Endodermal cell (in vitro differentiated cells): ENCODE measurements around the gene SLC35E3. TPM values are rescaled to one million over a fixed set of nuclear protein-coding genes. Genes with fewer than 3 reads are reported as not detected.

Source experiments
- DNase-seq: peaks from one replicate; pipeline ENCODE4 v3.0.0-alpha.2; 2017
- H3K27ac ChIP-seq: 2 replicates; pipeline ENCODE4 v1.5.1; 2013; ENCODE audit warnings: mild to moderate bottlenecking, low read depth, low read length, moderate library complexity
- H3K27me3 ChIP-seq: 2 replicates; pipeline ENCODE4 v1.6.1; 2013; ENCODE audit warnings: mild to moderate bottlenecking, low read length, moderate library complexity; ENCODE audit not compliant: insufficient read depth, control insufficient read depth, poor library complexity, severe bottlenecking
- H3K36me3 ChIP-seq: 2 replicates; pipeline ENCODE4 v1.7.0; 2013; ENCODE audit warnings: mild to moderate bottlenecking, low read length, moderate library complexity; ENCODE audit not compliant: control insufficient read depth, insufficient read depth
- H3K4me1 ChIP-seq: one replicate; pipeline ENCODE4 v1.7.0; 2013; ENCODE audit warnings: low read length; ENCODE audit not compliant: control insufficient read depth, insufficient read depth
- H3K4me3 ChIP-seq: 2 replicates; pipeline ENCODE4 v1.5.1; 2013; ENCODE audit warnings: mild to moderate bottlenecking, low read length, moderate library complexity
- H3K9ac ChIP-seq: 2 replicates; pipeline ENCODE4 v1.6.1; 2013; ENCODE audit warnings: mild to moderate bottlenecking, low read length, moderate library complexity; ENCODE audit not compliant: poor library complexity, severe bottlenecking; ENCODE audit errors: extremely low read depth
- H3K9me3 ChIP-seq: 2 replicates; pipeline ENCODE4 v1.6.1; 2013; ENCODE audit warnings: mild to moderate bottlenecking, low read length, moderate library complexity; ENCODE audit not compliant: control insufficient read depth
- H3K27ac Mint-ChIP-seq: 2 replicates; pipeline ENCODE4 v1.8.0; 2020; ENCODE audit warnings: mixed read lengths
- H3K27me3 Mint-ChIP-seq: 2 replicates; pipeline ENCODE4 v1.8.0; 2021; ENCODE audit warnings: mild to moderate bottlenecking, mixed read lengths; ENCODE audit not compliant: insufficient read depth
- H3K36me3 Mint-ChIP-seq: 2 replicates; pipeline ENCODE4 v1.8.0; 2020; ENCODE audit warnings: low read depth, mixed read lengths
- H3K4me1 Mint-ChIP-seq: 2 replicates; pipeline ENCODE4 v1.8.0; 2020; ENCODE audit warnings: mixed read lengths
- H3K4me3 Mint-ChIP-seq: 2 replicates; pipeline ENCODE4 v1.8.0; 2020; ENCODE audit warnings: mild to moderate bottlenecking, moderate library complexity, mixed read lengths
- H3K9me3 Mint-ChIP-seq: 2 replicates; pipeline ENCODE4 v1.8.0; 2020; ENCODE audit warnings: mild to moderate bottlenecking, mixed read lengths
- WGBS, 2 experiments: methylation state at CpG; one replicate each; pipeline versions ENCODE4 v1.1.5 to v1.1.7; 2013; ENCODE audit warnings: missing lambda C conversion rate in 2 of 2, mixed read lengths in 1 of 2; ENCODE audit not compliant: insufficient coverage in 1 of 2, insufficient read length in 1 of 2; 5-methylcytosine and 5-hydroxymethylcytosine counted together
- total RNA-seq, 2 donors: library from RNA; stranded (reverse); fragmentation: NEBNext Ultra II Directional in 1 of 2; extraction: Animal tissue kit (Norgen Biotek cat#: 25700) in 1 of 2; gene quantifications; 2 replicates in 1 of 2; 3 replicates in 1 of 2; pipeline ENCODE4 v1.2.1, GENCODE V29; 2021
- TF ChIP-seq, protein P1 (sequence below): fragments of 200-600 bp; sonication (generic); conservative IDR thresholded peaks from 2 replicates; pipeline ENCODE4 v1.5.0; 2021; ENCODE audit warnings: antibody characterized with exemption, mild to moderate bottlenecking

SLC35E3 gene
- total RNA-seq, 2 donors from 2014 or later: 12.6 to 12.7 TPM

DNA sequence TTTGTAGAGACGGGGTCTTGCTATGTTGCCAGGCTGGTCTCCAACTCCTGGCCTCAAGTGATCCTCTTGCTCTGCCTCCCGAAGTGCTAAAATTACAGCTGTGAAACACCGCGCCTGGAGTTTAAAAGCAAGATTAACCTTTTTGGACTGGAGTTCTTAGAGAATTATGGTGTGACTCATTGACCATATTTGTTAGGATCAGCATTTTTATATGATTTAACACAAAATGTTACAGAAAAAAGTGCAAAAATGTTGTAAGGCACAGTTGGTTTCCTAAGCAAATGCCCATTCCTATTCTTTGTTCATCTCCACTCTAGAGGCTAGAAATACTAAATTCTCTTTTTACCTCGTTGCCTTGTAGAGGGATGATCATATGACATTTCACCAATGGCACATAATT is 27.6 kb downstream of the SLC35E3 start:
- DNase-seq: no peak
- H3K4me3 ChIP-seq: no peak overlapping the region
- H3K9me3 Mint-ChIP-seq: no peaks in the 10 kb centered on the region
- no peaks in the 10 kb centered on the region for H3K36me3 ChIP-seq
- no peaks in the 10 kb centered on the region for H3K9me3 ChIP-seq
- TF ChIP-seq, protein P1, sequence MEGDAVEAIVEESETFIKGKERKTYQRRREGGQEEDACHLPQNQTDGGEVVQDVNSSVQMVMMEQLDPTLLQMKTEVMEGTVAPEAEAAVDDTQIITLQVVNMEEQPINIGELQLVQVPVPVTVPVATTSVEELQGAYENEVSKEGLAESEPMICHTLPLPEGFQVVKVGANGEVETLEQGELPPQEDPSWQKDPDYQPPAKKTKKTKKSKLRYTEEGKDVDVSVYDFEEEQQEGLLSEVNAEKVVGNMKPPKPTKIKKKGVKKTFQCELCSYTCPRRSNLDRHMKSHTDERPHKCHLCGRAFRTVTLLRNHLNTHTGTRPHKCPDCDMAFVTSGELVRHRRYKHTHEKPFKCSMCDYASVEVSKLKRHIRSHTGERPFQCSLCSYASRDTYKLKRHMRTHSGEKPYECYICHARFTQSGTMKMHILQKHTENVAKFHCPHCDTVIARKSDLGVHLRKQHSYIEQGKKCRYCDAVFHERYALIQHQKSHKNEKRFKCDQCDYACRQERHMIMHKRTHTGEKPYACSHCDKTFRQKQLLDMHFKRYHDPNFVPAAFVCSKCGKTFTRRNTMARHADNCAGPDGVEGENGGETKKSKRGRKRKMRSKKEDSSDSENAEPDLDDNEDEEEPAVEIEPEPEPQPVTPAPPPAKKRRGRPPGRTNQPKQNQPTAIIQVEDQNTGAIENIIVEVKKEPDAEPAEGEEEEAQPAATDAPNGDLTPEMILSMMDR: no peak
- 95 to 100% methylated on average over 1 to 5 of the region's 5 CpGs for WGBS, 2 experiments
- no peak overlapping the region for H3K9ac ChIP-seq
- H3K36me3 Mint-ChIP-seq: no peaks in the 10 kb centered on the region
- H3K27ac ChIP-seq: no peak overlapping the region
- no peaks in the 10 kb centered on the region for H3K4me1 Mint-ChIP-seq
- H3K27me3 Mint-ChIP-seq: no peaks in the 10 kb centered on the region
- no peaks in the 10 kb centered on the region for H3K27me3 ChIP-seq
- H3K4me3 Mint-ChIP-seq: no peak overlapping the region
- H3K4me1 ChIP-seq: no peaks in the 10 kb centered on the region
- H3K27ac Mint-ChIP-seq: no peak overlapping the region

- Histone ChIP-seq H3K9ac (no peak overlapping the region), H3K27ac (no peak overlapping the region), H3K4me1 (no peaks in the 10 kb centered on the region), H3K9me3 (no peaks in the 10 kb centered on the region), H3K4me3 (no peak overlapping the region), H3K27me3 (no peaks in the 10 kb centered on the region), H3K36me3 (no peaks in the 10 kb centered on the region)
- TF ChIP-seq, protein P1: no peak
- H3K4me1 Mint-ChIP-seq: no peaks in the 10 kb centered on the region
- H3K27ac Mint-ChIP-seq: no peak overlapping the region
- H3K4me3 Mint-ChIP-seq: no peak overlapping the region
- no peaks in the 10 kb centered on the region for H3K27me3 Mint-ChIP-seq
- H3K36me3 Mint-ChIP-seq: no peaks in the 10 kb centered on the region
- 92 to 94% methylated on average over 7 of the region's 7 CpGs for WGBS, 2 experiments
- no peaks in the 10 kb centered on the region for H3K9me3 Mint-ChIP-seq
- no peak for DNase-seq
Measured at GRCh38 chr12:68775121-68775630, 29.2 kb downstream of the SLC35E3 start.

DNA sequence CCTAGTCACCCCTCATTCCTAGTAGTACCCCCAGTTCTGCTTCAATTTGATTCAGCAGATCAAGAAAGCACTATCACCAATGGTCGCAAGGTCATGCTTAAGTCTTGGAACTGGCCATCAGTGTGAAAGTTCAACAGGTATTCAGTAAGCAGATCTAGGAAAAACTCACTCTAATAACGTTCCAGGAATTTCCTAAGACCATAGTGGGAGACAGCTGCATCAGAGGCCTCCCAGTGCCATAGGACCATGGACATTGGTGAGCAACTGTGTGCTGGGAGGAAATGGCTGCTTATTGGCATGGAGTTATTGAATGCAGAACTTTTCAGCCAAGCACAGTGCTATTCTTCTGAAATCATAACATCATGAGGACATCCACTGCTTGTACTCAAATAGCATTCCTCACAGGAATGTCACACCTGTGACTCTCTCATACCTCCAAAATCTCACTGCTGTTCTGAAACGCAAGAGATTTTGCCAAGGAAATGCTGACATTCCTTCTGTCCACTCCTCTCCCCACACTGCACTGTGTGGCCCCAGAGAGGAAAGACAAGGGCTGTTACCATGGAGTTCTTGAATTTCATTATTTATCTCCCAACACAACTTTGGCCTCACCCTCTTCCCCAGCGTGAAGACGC is 31.1 kb downstream of the SLC35E3 start:
- no peak for DNase-seq
- Mint-ChIP-seq H3K9me3 (no peaks in the 10 kb centered on the region), H3K27me3 (no peaks in the 10 kb centered on the region), H3K27ac (peak overlapping the region; percentile 77), H3K36me3 (no peaks in the 10 kb centered on the region), H3K4me1 (peaks cover 2% of the 10 kb centered on the region), H3K4me3 (no peak overlapping the region)
- Histone ChIP-seq H3K9me3 (no peaks in the 10 kb centered on the region), H3K36me3 (no peaks in the 10 kb centered on the region), H3K4me3 (no peak overlapping the region), H3K27ac (no peak overlapping the region), H3K4me1 (no peaks in the 10 kb centered on the region), H3K27me3 (no peaks in the 10 kb centered on the region), H3K9ac (no peak overlapping the region)
- TF ChIP-seq, protein P1: no peak
- WGBS, 2 experiments: 88 to 90% methylated on average over 3 to 5 of the region's 5 CpGs
